Loucy (cell line): ENCODE measurements around the gene DNASE1.

Source experiments
- CTCF ChIP-seq: fragments of 200-600 bp; sonication (generic); conservative IDR thresholded peaks from 2 replicates; pipeline ENCODE4 v1.5.1; 2014; ENCODE audit warnings: mild to moderate bottlenecking, antibody characterized with exemption, low read length
- EZH2phosphoT487 ChIP-seq: fragments of 200-600 bp; IDR thresholded peaks from 2 replicates; pipeline ENCODE4 v1.6.1; 2018; ENCODE audit warnings: antibody characterized with exemption, mild to moderate bottlenecking, moderate library complexity, borderline replicate concordance

- TF ChIP-seq CTCF: no peak
- no peak for TF ChIP-seq EZH2phosphoT487
These were observed 47.6 kb downstream of the DNASE1 start for GRCh38 chr16:3702082-3702481.
